HEK293 (cell line): ENCODE measurements around the gene LRRTM4.

ENCODE experiments used
- GLIS2 ChIP-seq: fragments of 450-650 bp; formaldehyde crosslinking; IDR thresholded peaks from 2 replicates; pipeline ENCODE4 v1.5.1; 2016; ENCODE audit warnings: missing biosample characterization, missing genetic modification characterization
- PRDM6 ChIP-seq: fragments of 450-650 bp; formaldehyde crosslinking; IDR thresholded peaks from 2 replicates; pipeline ENCODE4 v1.5.1; 2017; ENCODE audit warnings: missing biosample characterization, missing genetic modification characterization
- SP2 ChIP-seq: fragments of 450-650 bp; formaldehyde crosslinking; IDR thresholded peaks from 2 replicates; pipeline ENCODE4 v1.5.1; 2016; ENCODE audit warnings: missing biosample characterization, missing genetic modification characterization
- TCF7L2 ChIP-seq: IDR thresholded peaks from 2 replicates; pipeline ENCODE4 v1.6.1; 2011; ENCODE audit warnings: low read depth, mild to moderate bottlenecking, inconsistent platforms, low read length, moderate library complexity, borderline replicate concordance
- ZNF121 ChIP-seq: fragments of 450-650 bp; formaldehyde crosslinking; IDR thresholded peaks from 2 replicates; pipeline ENCODE4 v1.5.1; 2016; ENCODE audit warnings: missing biosample characterization, missing genetic modification characterization
- ZNF248 ChIP-seq: fragments of 450-650 bp; formaldehyde crosslinking; IDR thresholded peaks from 2 replicates; pipeline ENCODE4 v1.5.1; 2017; ENCODE audit warnings: missing biosample characterization, missing genetic modification characterization
- ZNF335 ChIP-seq: fragments of 450-650 bp; formaldehyde crosslinking; conservative IDR thresholded peaks from 2 replicates; pipeline ENCODE4 v1.5.1; 2016; ENCODE audit warnings: missing biosample characterization, missing genetic modification characterization
- ZNF48 ChIP-seq: fragments of 450-650 bp; formaldehyde crosslinking; IDR thresholded peaks from 2 replicates; pipeline ENCODE4 v1.5.1; 2016; ENCODE audit warnings: missing biosample characterization, missing genetic modification characterization
- ZNF518A ChIP-seq: fragments of 450-650 bp; formaldehyde crosslinking; conservative IDR thresholded peaks from 2 replicates; pipeline ENCODE4 v1.5.1; 2016; ENCODE audit warnings: low read depth, missing biosample characterization, missing genetic modification characterization
- ZNF623 ChIP-seq: fragments of 450-650 bp; formaldehyde crosslinking; IDR thresholded peaks from 2 replicates; pipeline ENCODE4 v1.5.1; 2016; ENCODE audit warnings: missing biosample characterization, missing genetic modification characterization
- ZNF76 ChIP-seq: fragments of 450-650 bp; formaldehyde crosslinking; IDR thresholded peaks from 2 replicates; pipeline ENCODE4; 2016; ENCODE audit warnings: low read depth, missing biosample characterization, missing genetic modification characterization, borderline replicate concordance
- ZNF768 ChIP-seq: fragments of 450-650 bp; formaldehyde crosslinking; IDR thresholded peaks from 2 replicates; pipeline ENCODE4 v1.5.1; 2018; ENCODE audit warnings: missing biosample characterization, mild to moderate bottlenecking, missing genetic modification characterization
- TF ChIP-seq, protein P1 (sequence below): fragments of 450-650 bp; formaldehyde crosslinking; IDR thresholded peaks from 2 replicates; pipeline ENCODE4 v1.5.1; 2016; ENCODE audit warnings: missing biosample characterization, missing genetic modification characterization

DNA sequence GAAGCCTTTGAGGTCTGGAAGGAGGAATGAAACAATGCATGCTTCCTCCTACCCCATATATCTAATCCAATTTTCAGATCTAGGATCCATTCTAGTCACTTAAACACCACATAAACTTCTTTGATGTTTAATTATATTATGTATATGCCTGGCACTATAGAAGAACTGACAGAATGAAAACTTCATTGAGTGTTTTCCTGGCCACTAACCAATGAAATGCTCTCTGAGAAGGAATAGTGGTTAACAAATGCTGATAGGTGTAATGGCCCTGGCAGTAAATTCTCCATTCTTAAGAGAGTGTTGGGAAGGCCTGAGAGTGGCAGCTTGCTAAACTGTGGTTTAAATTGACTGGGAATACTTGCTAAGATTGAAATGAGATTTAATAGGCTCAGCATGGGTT, 710.0 kb downstream of the LRRTM4 start:
- TF ChIP-seq ZNF48 (tag by site-specific recombination) (no peak), ZNF768 (tag by site-specific recombination) (no peak), ZNF623 (no peak), ZNF121 (no peak), SP2 (tag by site-specific recombination) (no peak), ZNF248 (tag by site-specific recombination) (no peak), GLIS2 (tag by site-specific recombination) (no peak), ZNF76 (tag by site-specific recombination) (no peak), PRDM6 (tag by site-specific recombination) (no peak), ZNF335 (tag by site-specific recombination) (no peak), ZNF518A (no peak), TCF7L2 (no peak)
- TF ChIP-seq, protein P1, sequence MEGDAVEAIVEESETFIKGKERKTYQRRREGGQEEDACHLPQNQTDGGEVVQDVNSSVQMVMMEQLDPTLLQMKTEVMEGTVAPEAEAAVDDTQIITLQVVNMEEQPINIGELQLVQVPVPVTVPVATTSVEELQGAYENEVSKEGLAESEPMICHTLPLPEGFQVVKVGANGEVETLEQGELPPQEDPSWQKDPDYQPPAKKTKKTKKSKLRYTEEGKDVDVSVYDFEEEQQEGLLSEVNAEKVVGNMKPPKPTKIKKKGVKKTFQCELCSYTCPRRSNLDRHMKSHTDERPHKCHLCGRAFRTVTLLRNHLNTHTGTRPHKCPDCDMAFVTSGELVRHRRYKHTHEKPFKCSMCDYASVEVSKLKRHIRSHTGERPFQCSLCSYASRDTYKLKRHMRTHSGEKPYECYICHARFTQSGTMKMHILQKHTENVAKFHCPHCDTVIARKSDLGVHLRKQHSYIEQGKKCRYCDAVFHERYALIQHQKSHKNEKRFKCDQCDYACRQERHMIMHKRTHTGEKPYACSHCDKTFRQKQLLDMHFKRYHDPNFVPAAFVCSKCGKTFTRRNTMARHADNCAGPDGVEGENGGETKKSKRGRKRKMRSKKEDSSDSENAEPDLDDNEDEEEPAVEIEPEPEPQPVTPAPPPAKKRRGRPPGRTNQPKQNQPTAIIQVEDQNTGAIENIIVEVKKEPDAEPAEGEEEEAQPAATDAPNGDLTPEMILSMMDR, result no peak
